Posterior cingulate gyrus (tissue), 11 donors: ENCODE measurements around the gene RNF213.

ENCODE experiments used
- DNase-seq, 10 donors: peaks; one replicate each; pipeline versions ENCODE4 v3.0.0 to v3.0.0-alpha.2; 2020 to 2021; ENCODE audit warnings: mixed read lengths in 3 of 10
- intact Hi-C: fragments of 100-400 bp; cut with DNase I; formaldehyde crosslinking; loops from one replicate; pipeline ENCODE4 v1.15.1; 2023

RNF213 gene

GRCh38 chr17:80260791-80261158 is at the start of gene RNF213:
Gene RNF213, plus strand, starts transcription at chr17:80260852. Its CDS starts 2,830 bp downstream, at chr17:80263682.
- intact Hi-C loops, result loop anchor here (5.0 to 10.0 kb wide), 2 partner anchors 113 to 156 kb away; partner anchors contain the start of genes EIF4A3 and GAA
- DNase-seq, result peak in 5 of 10 donors; percentile 7 to 88 (median 48)

GRCh38 chr17:80212109-80212508 is 48.5 kb upstream of the RNF213 start:
- DNase-seq, result no peak
- intact Hi-C loops, result no loop called here

GRCh38 chr17:80212511-80212910 is 48.1 kb upstream of the RNF213 start:
- intact Hi-C loops, result no loop called here
- DNase-seq, result no peak

- intact Hi-C loops, result no loop called here
- no peak for DNase-seq
Observed at GRCh38 chr17:80212962-80213642, 47.5 kb upstream of the RNF213 start.

- intact Hi-C loops, result no loop called here
- no peak for DNase-seq
Observed at GRCh38 chr17:80213643-80213975, 47.0 kb upstream of the RNF213 start.

GRCh38 chr17:80214012-80214877 is 46.4 kb upstream of the RNF213 start:
- intact Hi-C loops, result no loop called here
- DNase-seq, result no peak

- DNase-seq, result no peak
- intact Hi-C loops, result no loop called here
Observed at GRCh38 chr17:80214878-80215210, 45.8 kb upstream of the RNF213 start.

GRCh38 chr17:80216473-80217456 is 43.9 kb upstream of the RNF213 start:
- intact Hi-C loops, result no loop called here
- DNase-seq, result no peak

GRCh38 chr17:80217703-80218362 is 42.8 kb upstream of the RNF213 start:
- intact Hi-C loops, result no loop called here
- DNase-seq, result no peak

GRCh38 chr17:80218391-80218790 is 42.3 kb upstream of the RNF213 start:
- DNase-seq, result no peak
- intact Hi-C loops, result no loop called here

GRCh38 chr17:80219013-80219762 is 41.5 kb upstream of the RNF213 start:
- peak in 2 of 10 donors; percentile 24 to 51 for DNase-seq
- intact Hi-C loops, result no loop called here

GRCh38 chr17:80219763-80220053 is 40.9 kb upstream of the RNF213 start:
- intact Hi-C loops, result loop anchor here (5.0 kb wide), 1 partner anchor 67 kb away; no protein-coding TSS in a partner anchor
- DNase-seq, result no peak

GRCh38 chr17:80220054-80220735 is 40.5 kb upstream of the RNF213 start, which contains the start of the genes SGSH and SLC26A11:
Gene SGSH, minus strand, starts transcription at chr17:80220333. Its CDS starts 20 bp downstream, at chr17:80220313.
Gene SLC26A11, plus strand, starts transcription at chr17:80220427. Its CDS starts 1,134 bp downstream, at chr17:80221561.
- peak; percentile 54 to 95 (median 74) for DNase-seq
- intact Hi-C loops, result loop anchor here (5.0 kb wide), 1 partner anchor 68 kb away; no protein-coding TSS in a partner anchor

- peak in 7 of 10 donors; percentile 36 to 94 (median 55) for DNase-seq
- intact Hi-C loops, result loop anchor here (5.0 kb wide), 1 partner anchor 68 kb away; no protein-coding TSS in a partner anchor
Observed at GRCh38 chr17:80220736-80221215, 39.9 kb upstream of the RNF213 start.

GRCh38 chr17:80221351-80222105 is 39.1 kb upstream of the RNF213 start:
- intact Hi-C loops, result loop anchor here (5.0 kb wide), 1 partner anchor 69 kb away; no protein-coding TSS in a partner anchor
- DNase-seq, result no peak

GRCh38 chr17:80222376-80223141 is 38.1 kb upstream of the RNF213 start:
- intact Hi-C loops, result loop anchor here (5.0 kb wide), 1 partner anchor 70 kb away; no protein-coding TSS in a partner anchor
- no peak for DNase-seq
